HG02870 (cell line): ENCODE results near the gene KLHDC4.

ENCODE experiments used
- ATAC-seq: cut with Tn5 transposase; IDR thresholded peaks from one replicate; pipeline ENCODE4 v1.9.1; 2021; ENCODE audit warnings: mild to moderate bottlenecking, moderate library complexity; ENCODE audit not compliant: unreplicated experiment

KLHDC4 gene

DNA sequence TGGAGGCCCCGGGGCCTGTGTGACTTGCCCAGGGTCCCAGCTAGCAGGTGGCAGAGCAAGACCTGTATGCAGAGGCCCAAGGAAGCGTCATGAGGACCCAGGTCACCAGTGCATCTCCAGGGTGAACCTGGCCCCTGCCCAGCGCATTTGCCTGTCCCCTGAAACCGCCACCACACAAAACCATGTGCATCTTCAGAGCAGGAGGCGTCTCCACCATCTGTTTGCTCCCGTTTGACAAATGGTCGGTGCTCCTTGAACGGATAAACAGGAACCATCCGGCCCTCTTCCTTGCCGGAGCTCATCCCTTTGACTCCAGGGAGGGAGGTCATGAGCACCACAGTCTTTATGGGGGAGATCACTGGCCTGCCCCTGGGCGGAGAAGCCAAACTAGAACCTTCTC, 101.0 kb downstream of the KLHDC4 start:
- no peak for ATAC-seq

DNA sequence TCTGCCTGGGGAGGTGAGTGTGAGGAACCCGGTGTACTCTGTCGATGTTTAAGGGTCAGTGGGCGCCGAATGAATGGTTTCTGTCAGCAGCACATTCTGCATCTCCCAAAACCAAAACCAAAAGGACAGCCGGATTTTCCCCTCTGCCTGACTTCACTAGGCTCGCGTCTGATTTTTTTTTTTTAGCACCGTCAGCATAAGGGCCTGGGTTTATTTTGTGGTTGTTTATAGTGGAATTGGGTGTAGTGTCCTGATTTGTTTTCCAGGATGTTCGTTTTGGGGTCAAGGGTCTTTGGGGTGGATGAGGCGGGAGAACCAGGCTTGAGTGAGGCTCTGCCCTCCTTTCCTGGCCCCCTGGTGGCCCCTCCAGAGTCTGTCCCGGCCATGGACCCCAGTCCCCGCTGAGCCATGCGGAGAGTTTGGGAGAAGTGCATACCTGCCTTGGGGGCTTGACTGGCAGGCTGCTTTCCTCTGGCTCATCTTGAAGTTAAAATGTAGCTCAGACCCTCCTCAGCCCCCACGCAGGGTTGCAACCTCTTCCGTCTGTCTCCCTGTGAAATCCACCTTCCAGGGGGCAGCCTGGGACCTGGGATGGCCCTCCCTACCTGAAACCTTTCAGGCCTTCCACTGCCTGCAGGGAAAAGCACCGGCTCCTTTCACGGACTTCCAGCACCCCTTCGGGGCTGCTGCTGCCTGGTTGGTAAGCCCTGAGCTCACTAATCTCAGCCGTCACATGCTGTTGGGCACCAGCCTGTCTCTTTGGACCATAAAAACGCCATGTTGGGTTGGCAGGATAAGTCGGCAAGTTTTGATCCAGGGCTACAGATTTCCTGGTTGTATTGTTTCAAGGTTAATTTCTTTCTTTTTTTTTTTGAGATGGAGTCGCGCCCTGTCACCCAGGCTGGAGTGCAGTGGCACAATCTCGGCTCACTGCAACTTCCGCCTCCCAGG, 103.3 kb downstream of the KLHDC4 start:
- no peak for ATAC-seq

DNA sequence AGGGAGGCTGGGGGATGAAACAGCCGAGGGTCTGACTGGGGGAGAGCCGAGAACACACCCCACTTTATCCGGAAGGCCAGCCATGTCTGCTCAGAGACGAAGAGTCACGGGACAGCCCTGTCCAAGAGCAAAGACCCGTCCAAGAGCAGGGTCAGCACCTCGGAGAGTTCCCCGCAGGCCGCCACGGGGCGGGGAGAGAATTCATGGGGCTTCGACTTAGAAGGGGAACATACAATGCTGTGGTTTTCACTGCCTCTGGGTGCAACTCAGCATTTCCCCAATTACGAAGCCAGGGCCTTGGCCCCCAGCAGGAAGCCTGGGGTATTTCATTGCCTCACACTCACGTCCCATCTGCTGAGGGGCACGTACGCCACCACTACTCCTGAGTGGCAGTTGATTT, 104.2 kb downstream of the KLHDC4 start:
- no peak for ATAC-seq

DNA sequence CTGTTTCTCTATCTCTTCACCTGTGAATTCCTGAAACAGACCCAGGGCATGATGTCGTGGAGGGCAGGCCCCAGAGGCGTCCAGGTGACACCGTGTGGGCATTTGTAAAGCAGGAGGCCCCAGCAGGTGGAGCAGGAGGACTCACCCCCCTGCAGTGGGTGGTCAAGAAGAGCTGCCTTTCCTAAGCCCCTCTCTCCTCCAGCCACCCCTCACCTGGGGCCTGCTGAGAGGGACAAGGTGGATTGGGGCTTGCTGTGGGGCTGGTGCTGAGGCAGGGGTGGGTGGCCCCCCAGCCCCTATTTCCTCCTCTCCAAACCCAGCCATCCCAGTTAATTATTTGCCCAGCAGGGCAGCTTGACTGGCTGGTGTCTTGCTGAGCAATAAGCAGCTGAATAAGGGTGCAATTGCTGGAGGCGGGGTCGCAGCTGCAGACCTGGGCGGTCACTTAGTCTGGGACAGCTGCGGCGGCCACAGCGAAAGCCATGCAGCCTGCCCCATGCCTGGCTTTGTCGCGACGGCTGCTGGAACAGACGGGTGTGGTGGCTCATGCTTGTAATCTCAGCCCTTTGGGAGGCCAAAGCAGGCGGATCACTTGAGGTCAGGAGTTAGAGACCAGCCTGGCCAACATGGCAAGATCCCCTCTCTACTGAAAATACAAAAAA, 107.1 kb downstream of the KLHDC4 start:
- ATAC-seq = no peak
